NCI-H1694 (cell line): ENCODE results near the gene WSB2.
"Not testable (repeated sequence)": the region's sequence is repeated elsewhere in the genome, so short reads cannot be mapped to it uniquely, and the experiment has no call there.

ENCODE experiments used
- DNase-seq: peaks from one replicate; lab custom pipeline; 2025; lab: John Stamatoyannopoulos, UW

Gene WSB2

DNA sequence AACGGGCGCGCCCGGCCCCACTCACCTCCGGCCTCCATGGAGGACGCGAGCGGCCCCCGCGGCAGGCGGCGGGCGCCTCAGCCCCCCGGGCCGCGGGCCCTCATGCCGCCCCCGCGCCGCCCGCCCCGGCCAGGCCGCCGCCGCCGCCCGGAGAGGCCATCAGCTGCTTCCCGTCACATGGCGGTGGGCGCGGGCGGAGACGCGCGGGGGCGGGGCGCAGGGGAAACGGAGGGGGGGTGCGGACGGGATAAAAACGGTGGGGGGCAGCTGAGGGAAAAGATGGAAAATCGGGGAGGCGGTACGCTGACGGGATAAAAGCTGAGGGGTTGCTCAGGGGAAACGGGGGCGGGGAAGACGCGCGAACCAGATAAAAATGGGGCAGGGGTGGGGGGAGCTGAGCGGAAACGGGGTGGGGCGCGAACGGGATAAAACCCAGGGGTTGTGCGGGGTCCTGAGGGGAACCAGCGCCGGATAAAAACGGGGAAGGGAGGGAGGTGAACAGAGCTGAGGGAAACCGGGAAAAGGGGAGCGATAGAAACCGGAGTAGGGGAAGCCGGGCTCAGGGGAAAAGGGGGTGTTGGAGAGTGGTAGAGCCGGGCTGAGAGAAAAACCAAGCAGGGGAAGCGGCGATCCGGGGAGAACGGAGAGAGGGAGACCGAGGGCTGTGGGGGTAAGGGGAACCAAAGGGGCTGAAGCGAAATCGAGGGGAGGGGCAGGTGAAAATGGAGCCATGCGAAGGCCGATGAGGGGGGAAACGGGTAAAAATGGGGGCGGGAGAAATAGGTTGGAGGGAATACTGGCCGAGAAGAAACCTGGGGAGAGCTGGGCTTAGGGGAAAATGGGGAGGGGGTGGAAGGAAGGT is at the start of gene WSB2:
WSB2 (minus strand) TSS at position 169 of the 862 bp plus-strand sequence; CDS start at position 38, 131 bp downstream.
- no peak for DNase-seq

DNA sequence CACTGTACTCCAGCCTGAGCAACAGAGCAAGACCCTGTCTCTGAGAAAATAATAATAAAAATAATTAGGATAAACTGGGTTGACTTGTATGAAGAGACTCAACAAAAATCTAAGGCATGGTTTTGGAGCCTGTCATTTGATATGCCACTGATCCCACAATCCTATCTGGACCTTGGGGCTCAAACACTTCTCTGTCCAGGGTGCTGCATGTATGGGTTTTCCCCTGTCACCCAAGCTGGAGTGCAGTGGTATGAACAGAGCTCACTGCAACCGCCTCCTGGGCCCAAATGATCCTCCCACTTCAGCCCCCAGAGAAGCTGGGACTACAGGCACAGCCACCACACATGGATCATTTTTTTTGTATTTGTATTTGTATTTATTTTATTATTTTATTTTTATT is 48.1 kb upstream of the WSB2 start:
- no peak for DNase-seq

DNA sequence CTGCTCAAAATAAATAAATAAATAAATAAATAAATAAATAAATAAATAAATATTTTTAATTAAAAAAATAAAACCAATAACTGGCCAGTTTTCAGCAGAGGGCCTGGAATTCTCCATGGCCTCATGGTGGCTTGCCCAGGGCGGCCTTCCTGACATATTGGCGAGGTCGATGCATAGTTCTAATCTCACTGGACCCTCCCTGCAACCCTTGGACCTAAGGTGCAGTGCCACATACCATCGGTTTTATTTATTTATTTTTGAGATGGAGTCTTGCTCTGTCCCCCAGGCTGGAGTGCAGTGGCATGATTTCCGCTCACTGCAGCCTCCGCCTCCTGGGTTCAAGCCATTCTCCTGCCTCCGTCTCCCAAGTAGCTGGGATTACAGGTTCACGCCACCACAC is 46.7 kb upstream of the WSB2 start:
- DNase-seq = no peak

DNA sequence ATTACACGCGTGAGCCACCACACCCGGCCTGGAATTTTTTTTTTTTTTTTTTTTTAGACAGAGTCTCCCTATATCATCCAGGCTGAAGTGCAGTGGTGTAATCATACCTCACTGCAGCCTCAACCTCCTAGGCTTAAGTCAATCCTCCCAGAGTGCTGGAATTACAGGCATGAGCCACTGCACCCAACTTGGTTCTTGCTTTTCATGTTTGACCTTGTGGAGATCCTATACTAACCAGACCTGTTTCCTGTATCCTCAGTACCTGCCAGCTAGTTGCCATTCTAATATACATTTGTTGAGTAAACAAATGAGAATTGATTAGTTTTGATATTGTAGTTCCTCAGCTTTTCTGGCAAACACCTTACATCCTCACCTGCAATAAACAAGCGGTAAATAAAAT is 46.0 kb upstream of the WSB2 start:
- DNase-seq = no peak

DNA sequence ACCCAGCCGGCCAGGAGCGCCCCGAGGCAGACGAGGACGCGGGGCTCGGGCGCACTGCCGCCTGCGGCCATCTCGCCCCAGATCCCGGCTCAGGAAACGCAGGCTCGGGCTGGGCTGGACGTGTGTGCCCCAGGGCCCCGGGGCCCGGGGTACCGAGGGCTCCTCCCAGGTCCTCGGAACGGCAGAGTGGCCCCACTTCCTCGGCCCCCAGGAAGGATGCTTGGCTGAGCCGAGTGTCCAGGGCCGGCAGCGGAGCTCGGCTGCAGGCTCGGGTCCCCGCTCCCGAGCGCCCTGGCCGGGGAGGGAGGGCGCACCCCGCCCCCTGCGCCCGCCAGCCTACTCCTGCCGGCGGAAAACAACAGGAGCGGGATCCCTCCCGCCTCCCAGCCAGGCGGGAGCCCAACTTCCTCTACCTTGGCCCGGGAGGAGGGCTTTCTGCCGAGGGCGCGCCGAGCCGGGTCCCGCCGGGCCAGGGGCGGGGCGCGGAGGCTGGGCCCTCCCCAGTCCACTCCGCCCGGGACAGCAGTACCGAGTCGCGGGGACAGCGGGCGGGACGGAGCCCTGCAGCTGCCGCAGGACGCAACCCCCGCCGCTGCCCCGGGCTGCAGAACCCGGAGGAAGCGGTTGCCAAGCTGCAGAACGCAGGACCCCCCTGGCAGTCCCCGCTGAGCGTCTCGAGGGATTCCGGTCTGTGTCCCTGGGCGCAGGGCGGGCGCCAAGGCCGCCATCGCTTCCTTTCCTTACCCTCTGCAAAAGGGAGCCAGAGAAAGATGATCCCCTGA is 42.8 kb upstream of the WSB2 start, which contains the start of gene VSIG10:
VSIG10 (minus strand) TSS at position 411 of the 782 bp plus-strand sequence; CDS start at position 71, 340 bp downstream.
- DNase-seq = no peak

DNA sequence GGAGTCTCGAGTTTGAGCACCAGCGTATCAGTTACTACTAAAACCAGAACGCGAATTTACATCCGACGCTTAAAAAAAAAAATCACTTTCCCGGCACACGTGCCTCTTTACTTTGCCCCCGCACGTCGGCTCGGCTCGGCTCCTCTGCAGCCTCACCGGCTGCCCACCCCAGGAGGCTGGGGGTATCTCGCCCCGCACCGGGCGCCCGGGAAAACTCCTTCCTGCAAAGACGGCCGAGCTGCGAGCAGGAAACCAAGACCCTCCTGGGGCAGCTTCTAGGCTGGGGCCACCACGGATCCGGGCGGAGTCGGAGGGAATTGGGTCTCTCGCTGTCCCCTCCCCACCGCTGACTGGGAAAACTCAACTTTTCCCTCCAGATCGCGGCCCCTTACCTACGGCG is 42.2 kb upstream of the WSB2 start:
- DNase-seq = no peak

DNA sequence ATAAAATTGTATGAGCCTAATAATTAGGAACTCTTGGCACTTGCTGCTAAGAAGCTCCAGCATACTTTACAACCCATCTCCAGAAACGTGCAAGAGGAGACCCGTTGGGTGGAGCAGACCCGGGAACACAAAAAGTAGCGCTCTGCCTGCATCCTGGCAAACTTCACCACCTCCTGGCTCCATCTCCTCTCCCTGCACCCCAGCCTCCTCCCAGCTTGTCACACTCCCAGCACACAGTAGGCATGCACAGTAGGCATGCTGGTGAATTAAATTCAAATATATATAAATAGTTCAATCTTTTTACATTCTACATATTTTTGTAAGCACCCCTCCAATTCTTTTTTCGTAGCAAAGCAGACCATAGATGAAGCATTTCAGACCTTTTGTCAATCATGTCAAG is 41.6 kb upstream of the WSB2 start:
- DNase-seq = no peak

DNA sequence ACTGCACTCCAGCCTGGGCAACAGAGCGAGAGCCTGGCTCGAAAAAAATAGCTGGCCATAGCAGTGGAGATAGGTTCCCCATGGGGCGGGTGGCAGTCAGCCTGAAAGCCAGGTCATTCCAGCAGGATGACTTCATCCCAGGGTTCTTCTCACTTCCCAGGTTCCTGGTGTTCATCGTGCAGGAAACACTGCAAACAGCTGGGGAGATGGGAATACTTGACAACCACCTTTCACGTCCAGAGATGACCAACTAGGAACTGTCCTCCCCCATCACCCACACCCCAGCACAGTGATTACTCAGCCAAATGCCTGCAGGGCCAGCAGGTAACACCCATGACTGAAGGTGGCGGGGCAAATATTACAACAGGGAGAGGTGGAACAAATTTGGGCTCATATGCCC is 41.1 kb upstream of the WSB2 start:
- DNase-seq = no peak

DNA sequence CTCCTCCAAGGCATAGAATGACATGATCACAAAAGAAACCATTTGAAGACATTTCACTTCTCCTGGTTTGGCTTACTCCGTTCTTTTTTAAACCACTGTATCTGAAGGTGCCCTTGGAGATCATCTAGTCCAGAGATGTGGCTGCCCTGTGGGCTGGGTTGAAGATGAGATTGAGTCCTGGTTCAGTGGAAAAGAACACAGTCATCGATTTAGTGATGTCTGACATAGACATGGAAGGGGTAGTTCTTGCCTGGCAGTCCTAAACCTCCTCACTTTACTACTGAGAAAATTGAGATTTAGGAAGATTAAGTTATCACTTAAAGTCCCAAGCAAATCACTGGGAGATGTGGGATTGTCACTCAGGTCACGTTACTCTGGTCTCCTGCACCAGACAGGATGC is 40.1 kb upstream of the WSB2 start:
- no peak for DNase-seq

DNA sequence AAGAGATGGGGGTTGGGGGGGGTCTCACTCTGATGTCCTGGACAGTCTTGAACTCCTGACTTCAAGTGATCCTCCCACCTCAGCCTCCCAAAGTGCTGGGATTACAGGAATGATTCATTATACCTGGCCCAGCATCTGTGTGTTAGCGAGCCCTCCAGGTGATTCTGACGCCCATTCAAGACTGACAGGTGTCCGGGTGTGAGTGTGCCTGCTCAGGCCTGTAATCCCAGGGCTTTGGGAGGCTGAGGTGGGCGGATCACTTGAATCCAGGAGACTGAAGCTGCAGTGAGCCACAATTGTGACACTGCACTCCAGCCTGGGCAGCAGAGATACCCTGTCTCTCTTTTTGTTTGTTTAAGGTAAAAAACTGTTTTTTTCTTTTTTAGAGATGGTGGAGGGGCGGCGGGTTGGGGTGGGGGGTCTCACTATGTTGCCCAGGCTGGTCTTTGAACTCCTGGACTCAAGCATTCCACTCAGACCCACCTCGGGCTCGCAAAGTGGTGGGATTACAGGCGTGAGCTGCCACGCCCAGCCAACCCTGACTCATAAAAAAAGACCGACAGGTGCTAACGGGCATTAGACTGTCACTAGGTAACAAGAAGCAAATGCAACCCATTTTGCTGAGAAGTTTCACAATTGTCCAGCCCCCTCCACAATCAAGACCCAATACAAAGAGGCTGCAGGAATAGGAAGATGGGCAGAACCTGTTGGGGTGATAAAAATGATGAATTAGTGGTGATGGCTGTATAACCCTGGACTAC is 38.1 kb upstream of the WSB2 start:
- no peak for DNase-seq

DNA sequence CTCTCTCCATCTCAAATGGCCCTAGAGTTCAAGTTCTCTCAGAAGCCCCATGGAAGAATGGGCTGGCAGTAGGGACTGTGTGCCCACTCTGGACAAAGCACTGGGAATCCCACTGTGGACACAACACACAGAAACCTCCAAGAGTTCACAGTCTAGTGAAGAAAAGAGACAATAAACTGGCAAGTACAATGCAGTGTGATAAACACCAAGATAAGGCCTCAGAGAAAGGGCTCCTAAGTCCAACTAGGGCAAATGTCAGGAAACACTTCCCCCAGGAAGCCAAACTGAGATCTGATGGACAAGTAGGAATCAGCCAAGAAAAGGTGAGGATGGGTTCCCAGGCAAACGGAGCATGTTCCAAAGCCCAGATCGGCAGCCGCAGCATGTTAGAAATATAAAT is 37.4 kb upstream of the WSB2 start:
- DNase-seq = no peak

DNA sequence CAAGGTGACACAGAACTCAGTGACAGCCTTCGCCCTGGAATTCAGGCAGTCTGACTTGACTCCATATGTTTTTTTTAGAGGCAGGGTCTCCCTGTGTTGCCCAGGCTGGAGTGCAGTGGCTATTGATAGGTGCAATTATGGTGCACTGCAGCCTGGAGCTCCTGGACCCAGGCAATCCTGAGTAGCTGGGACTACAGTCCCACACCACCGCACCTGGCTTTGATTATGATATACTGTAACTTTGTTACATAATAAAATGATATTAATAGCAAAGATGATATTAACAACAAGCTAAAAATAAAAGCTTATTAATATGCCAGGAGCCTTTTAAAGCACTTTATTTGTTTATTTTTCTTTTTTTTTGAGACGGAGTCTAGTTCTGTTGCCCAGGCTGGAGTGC is 33.1 kb upstream of the WSB2 start:
- DNase-seq = no peak

DNA sequence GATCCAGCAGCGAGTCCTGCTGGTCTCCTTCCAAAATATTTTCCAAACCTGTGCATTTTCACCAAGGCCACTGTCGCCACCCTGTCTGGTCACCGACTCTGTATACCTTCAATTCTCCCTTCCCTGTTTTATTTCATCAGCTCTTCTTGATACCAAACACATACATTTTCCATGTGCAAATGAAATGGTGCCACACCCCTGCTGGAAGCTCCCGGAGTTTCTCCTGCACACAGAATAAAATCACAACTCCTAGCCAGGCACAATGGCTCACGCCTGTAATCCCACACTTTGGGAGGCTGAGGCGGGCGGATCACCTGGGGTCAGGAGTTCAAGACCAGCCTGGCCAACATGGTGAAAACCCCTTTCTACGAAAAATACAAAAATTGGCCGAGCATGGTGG is 28.8 kb upstream of the WSB2 start:
- no peak for DNase-seq

DNA sequence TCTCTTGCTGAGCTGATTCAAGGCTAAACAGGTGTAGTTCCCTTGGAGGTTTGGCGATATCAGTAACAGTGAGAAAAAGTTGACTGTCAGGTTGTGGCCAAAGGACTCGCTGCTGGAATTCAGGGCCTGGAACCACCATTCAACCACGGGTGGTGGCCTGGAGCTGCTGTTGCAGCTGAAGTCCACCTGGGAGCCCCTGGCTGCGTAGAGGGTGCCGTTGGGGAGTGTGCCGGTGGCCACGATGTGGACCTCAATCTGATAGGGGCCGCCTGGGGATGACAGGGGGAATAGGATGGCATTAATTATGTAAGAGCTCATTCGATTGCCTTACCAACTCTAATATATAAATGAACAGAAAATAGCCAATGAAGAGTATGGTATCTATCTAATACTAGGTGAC is 21.2 kb upstream of the WSB2 start:
- no peak for DNase-seq

DNA sequence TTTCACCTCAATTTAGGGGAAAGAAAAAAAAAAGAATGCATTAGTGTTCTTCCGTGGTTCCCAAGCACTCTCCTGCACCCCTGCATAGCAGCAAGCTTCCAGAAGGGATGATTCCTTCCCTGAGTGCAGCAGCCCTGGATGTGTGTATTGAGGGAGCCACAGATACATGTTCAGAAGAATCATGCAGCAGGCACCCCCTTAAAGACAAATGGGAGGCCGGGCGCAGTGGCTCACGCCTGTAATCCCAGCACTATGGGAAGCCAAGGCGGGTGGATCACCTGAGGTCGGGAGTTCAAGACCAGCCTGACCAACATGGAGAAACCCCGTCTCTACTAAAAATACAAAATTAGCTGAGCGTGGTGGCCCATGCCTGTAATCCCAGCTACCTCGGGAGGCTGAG is 20.5 kb upstream of the WSB2 start:
- not testable (repeated sequence) for DNase-seq

DNA sequence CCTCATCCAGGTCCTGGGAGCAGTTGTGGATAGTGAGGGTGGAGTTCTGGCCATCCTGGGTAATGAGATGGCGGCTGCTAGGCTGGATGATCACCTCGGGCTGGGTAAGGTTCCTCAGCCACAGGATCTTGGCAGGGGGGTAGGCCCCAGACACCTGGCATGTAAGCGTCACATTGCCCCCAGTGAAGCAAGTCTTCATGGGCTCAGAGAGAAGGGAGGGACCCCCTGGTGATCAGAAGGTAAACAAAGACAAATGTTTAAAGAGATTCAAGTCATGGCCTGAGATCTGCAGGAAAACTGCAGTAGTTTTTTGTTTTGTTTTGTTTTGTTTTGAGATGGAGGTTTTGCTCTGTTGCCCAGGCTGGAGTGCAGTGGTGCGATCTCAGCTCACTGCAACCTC is 12.8 kb upstream of the WSB2 start:
- no peak for DNase-seq

DNA sequence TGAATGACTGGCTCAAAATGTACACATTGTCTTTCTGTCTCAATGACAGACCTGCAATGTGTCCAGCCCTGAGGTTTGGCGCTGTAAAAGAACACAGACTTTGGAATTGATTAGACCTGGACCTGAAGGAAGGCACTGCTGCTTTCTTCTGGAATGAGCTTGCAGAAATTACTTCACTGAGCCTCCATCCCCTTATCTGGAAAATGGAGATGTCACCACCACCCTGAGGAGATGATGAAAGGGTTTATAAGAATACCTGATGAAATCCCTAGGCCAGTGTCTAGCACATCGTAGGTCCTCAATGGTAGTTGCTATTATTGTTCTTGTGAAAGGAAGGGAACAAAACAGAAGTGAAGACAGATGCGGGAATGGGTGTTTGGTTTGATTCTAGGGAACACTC is 9.7 kb upstream of the WSB2 start:
- no peak for DNase-seq

DNA sequence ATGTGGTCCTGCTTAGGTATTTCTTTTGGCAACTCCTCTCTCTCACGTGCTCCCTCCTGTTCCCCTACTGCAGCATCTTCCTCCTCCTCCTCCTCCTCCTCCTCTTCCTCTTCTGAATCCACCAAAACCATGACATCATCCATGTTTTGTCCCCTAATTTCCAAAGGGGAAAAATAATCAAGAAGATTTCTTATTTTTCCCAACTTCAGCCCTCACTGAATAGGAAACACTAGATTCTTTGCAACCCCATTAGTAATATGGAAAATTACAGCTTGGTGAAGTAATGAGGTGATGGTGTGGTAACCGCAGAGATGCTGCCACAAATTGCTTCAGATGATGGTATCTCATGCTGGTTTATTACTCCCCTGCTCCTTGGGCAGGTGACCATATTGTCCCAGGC is 7.5 kb upstream of the WSB2 start:
- no peak for DNase-seq

DNA sequence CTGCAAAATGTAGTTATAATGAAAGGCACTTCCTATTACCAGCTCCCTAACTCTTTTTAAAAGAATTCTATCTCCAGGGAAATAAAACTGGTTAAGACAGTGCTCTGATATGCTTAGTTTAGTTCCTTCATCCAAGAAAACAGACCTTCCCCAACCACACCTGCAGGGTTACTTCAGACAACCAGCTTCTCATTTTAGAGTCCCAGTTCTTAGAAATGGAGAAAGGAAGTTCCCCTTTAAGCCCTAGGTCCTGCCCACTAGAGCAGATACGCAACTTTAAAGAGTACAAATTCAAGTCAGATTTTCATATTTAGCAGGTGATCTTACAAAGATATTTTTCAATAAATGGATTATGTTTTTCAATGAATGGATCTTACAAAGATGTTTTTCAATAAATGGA is 4.4 kb upstream of the WSB2 start:
- no peak for DNase-seq

DNA sequence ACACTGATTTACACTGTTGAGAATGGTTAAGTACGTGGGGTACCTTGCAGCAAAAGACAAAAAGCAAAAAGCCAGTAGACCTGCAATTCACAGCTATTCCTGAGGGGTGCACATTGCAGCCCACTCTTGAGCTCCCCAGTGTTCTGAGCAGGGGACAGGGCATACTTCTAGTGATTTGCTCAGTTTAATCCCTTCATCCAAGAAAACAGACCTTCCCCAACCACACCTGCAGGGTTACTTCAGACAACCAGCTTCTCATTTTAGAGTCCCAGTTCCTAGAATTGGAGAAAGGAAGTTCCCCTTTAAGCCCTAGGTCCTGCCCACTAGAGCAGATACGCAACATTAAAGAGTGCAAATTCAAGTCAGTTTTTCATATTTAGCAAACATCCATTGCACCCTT is 3.6 kb upstream of the WSB2 start:
- no peak for DNase-seq

DNA sequence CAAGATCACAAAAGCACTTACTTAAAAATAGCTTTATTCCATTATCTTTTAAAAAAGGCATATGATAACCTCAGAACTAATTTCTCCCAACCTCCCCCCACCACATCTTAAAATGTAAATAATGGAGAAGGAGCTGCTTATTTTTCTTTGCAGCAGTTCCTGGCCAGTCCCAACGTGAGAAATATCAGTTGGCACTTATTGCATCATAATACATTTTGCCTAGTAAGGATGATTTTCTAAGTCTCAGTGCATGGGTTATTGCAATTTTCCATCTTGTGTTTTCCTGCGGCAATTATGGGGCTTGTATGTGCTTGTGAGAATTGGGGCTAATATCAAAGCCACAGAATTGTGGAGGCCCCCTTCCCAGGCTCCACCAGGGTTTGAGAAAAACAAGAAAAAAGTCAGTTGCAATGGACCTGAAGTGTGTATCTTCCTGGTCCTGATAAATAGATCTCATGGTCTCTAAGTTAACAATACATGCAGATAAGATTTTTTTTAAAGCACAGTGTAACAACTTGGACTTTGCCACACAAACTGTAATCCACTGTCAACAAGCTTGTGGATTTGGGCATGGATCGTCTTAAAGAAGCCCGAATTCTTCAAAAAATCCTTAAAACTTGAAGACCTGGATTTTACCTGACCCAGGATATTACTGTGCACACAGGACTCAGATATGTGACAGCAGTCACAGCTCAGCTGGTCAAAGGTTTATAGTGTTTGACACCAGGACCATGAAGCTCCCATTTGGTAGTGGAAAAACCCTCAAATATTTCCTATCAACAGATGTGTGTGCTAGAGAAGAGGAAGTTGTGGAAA is 2.8 kb upstream of the WSB2 start:
- no peak for DNase-seq
